CD14-positive monocyte (primary cell): ENCODE data around the gene CRMP1. TPM values are rescaled to one million over a fixed set of nuclear protein-coding genes. Genes with fewer than 3 reads are reported as not detected.

Experiments used
- DNase-seq, 3 donors: peaks; one replicate each; pipeline ENCODE4 v3.0.0-alpha.2; 2011 to 2022
- H2AFZ ChIP-seq: 2 replicates; pipeline ENCODE4 v1.6.0; 2012; ENCODE audit warnings: mild to moderate bottlenecking, low read depth, low read length, inconsistent platforms; ENCODE audit not compliant: insufficient read depth, poor library complexity, severe bottlenecking
- H3K27ac ChIP-seq, 2 donors: 1 replicate in 1 of 2; 2 replicates in 1 of 2; pipeline ENCODE4 v1.5.1; 2012 to 2013; ENCODE audit warnings: low read length in 2 of 2, control low read depth in 1 of 2, inconsistent platforms in 1 of 2, low read depth in 1 of 2, mild to moderate bottlenecking in 1 of 2
- H3K27me3 ChIP-seq, 2 donors: one replicate each; pipeline versions ENCODE4 v1.6.0 to v1.6.1; 2011 to 2013; ENCODE audit warnings: low read length in 2 of 2; ENCODE audit not compliant: control insufficient read depth in 2 of 2, insufficient read depth in 2 of 2
- H3K36me3 ChIP-seq, 2 donors: replicated peaks in 1 of 2; 1 replicate in 1 of 2; 2 replicates in 1 of 2; pipeline versions ENCODE4 v1.5.1 to v1.6.1; 2012 to 2013; ENCODE audit warnings: low read length in 2 of 2, control low read depth in 1 of 2, inconsistent platforms in 1 of 2, mild to moderate bottlenecking in 1 of 2; ENCODE audit not compliant: insufficient read depth in 2 of 2, control insufficient read depth in 1 of 2
- H3K4me1 ChIP-seq, 2 donors: 1 replicate in 1 of 2; 2 replicates in 1 of 2; pipeline versions ENCODE4 v1.5.1 to v1.6.1; 2012 to 2013; ENCODE audit warnings: low read length in 2 of 2, control low read depth in 1 of 2, inconsistent platforms in 1 of 2, mild to moderate bottlenecking in 1 of 2, moderate library complexity in 1 of 2; ENCODE audit not compliant: insufficient read depth in 2 of 2, control insufficient read depth in 1 of 2
- H3K4me2 ChIP-seq: replicated peaks from 2 replicates; pipeline ENCODE3; 2012; ENCODE audit warnings: low read length, moderate library complexity, mild to moderate bottlenecking; ENCODE audit not compliant: poor library complexity, severe bottlenecking; ENCODE audit errors: extremely low read depth
- H3K4me3 ChIP-seq, 3 experiments: fragments of 200-600 bp in 1 of 3; sonication (generic) in 1 of 3; replicated peaks in 1 of 3; 1 replicate in 2 of 3; 2 replicates in 1 of 3; pipeline ENCODE4 v1.5.1; 2011 to 2013; ENCODE audit warnings: low read length in 3 of 3, mild to moderate bottlenecking in 3 of 3, control low read depth in 2 of 3, low read depth in 2 of 3, inconsistent platforms in 1 of 3, moderate library complexity in 1 of 3
- H3K79me2 ChIP-seq: 2 replicates; pipeline ENCODE4 v1.6.0; 2012; ENCODE audit warnings: mild to moderate bottlenecking, control low read depth, inconsistent platforms, low read length, moderate library complexity; ENCODE audit not compliant: insufficient read depth
- H3K9ac ChIP-seq: 2 replicates; pipeline ENCODE4 v1.6.0; 2017; ENCODE audit warnings: low read length, mild to moderate bottlenecking; ENCODE audit not compliant: insufficient read depth, poor library complexity, severe bottlenecking
- H3K9me3 ChIP-seq, 2 donors: replicated peaks in 1 of 2; 1 replicate in 1 of 2; 2 replicates in 1 of 2; pipeline versions ENCODE4 v1.5.1 to v1.6.1; 2012 to 2013; ENCODE audit warnings: low read length in 2 of 2, control low read depth in 1 of 2; ENCODE audit not compliant: control insufficient read depth in 1 of 2, insufficient read depth in 1 of 2
- H4K20me1 ChIP-seq: 2 replicates; pipeline ENCODE4 v1.6.0; 2012; ENCODE audit warnings: mild to moderate bottlenecking, low read length, control low read depth, moderate library complexity; ENCODE audit not compliant: insufficient read depth
- H3K27ac Mint-ChIP-seq, 7 donors: one replicate each; pipeline ENCODE4 v1.8.0; 2020; ENCODE audit warnings: mild to moderate bottlenecking in 7 of 7, mixed read lengths in 7 of 7, moderate library complexity in 6 of 7, inconsistent platforms in 2 of 7
- H3K27me3 Mint-ChIP-seq, 3 donors: one replicate each; pipeline ENCODE4 v1.8.0; 2021 to 2022; ENCODE audit warnings: low read depth in 3 of 3, mild to moderate bottlenecking in 3 of 3, mixed read lengths in 3 of 3, moderate library complexity in 3 of 3, inconsistent platforms in 1 of 3
- H3K36me3 Mint-ChIP-seq, 2 donors: one replicate each; pipeline ENCODE4 v1.8.0; 2020; ENCODE audit warnings: mixed read lengths in 2 of 2, inconsistent platforms in 1 of 2, mild to moderate bottlenecking in 1 of 2
- H3K4me1 Mint-ChIP-seq: one replicate; pipeline ENCODE4 v1.8.0; 2020; ENCODE audit warnings: mild to moderate bottlenecking, mixed read lengths
- H3K4me3 Mint-ChIP-seq, 2 donors: one replicate each; pipeline ENCODE4 v1.8.0; 2020; ENCODE audit warnings: mild to moderate bottlenecking in 2 of 2, mixed read lengths in 2 of 2, moderate library complexity in 1 of 2
- H3K9me3 Mint-ChIP-seq, 7 donors: one replicate each; pipeline ENCODE4 v1.8.0; 2020 to 2022; ENCODE audit warnings: mixed read lengths in 7 of 7, mild to moderate bottlenecking in 6 of 7, moderate library complexity in 6 of 7, inconsistent platforms in 2 of 7
- WGBS: methylation state at CpG from one replicate; pipeline ENCODE4 v1.1.5; 2013; ENCODE audit warnings: missing lambda C conversion rate; ENCODE audit not compliant: insufficient coverage; 5-methylcytosine and 5-hydroxymethylcytosine counted together
- intact Hi-C, 2 donors: fragments of 100-400 bp; cut with micrococcal nuclease; formaldehyde crosslinking; loops; one replicate each; pipeline versions ENCODE4 v1.15.0 to v1.15.1; 2023
- polyA plus RNA-seq, 3 donors: library from polyadenylated mRNA; depleted of rRNA in 1 of 3; unstranded in 2 of 3; stranded (reverse) in 1 of 3; fragments of 300-500 nt in 2 of 3; fragments of >200 nt in 1 of 3; fragmentation: Illumina TruSeq in 2 of 3; gene quantifications; 1 replicate in 2 of 3; 2 replicates in 1 of 3; pipeline ENCODE4 v1.2.3, GENCODE V29; 2012 to 2021
- TF ChIP-seq, protein P1 (sequence below): fragments of 200-600 bp; IDR thresholded peaks from one replicate; pipeline ENCODE4 v1.8.0; 2022; ENCODE audit warnings: antibody characterized with exemption, mild to moderate bottlenecking

The CRMP1 gene
- polyA plus RNA-seq, 3 donors: not detected

DNA sequence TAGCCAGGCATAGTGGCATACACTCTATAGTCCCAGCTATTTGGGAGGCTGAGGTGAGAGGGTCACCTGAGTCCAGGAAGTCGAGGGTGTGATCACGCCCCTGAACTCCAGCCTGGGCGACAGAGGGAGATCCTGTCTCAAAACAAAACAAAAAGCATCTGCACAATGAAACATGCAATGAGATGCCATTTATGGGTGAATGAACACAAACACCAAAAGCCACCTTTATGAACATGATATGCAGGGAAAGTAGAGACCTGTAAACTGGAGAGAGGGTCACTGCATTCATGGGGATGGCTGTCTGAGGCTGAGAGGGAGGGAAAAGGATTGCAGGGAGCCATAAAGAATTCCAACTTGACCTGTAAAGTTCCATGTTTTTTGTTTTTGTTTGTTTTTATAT lies 111.2 kb downstream of the CRMP1 start:
- Histone ChIP-seq H3K4me3 (no peak overlapping the region), H3K9ac (no peak overlapping the region), H2AFZ (no peak overlapping the region), H3K4me2 (no peak overlapping the region), H3K79me2 (no peaks in the 10 kb centered on the region), H4K20me1 (no peaks in the 10 kb centered on the region), H3K36me3 (no peaks in the 10 kb centered on the region), H3K4me1 (no peaks in the 10 kb centered on the region), H3K9me3 (peaks cover 4 to 9% of the 10 kb centered on the region in 2 donors), H3K27ac (no peak overlapping the region), H3K27me3 (no peaks in the 10 kb centered on the region)
- Mint-ChIP-seq H3K9me3 (peaks cover 0 to 9% (median 4%) of the 10 kb centered on the region in 7 donors), H3K36me3 (no peaks in the 10 kb centered on the region), H3K27ac (no peak overlapping the region), H3K4me1 (no peaks in the 10 kb centered on the region), H3K27me3 (peaks cover 0 to 2% (median 0%) of the 10 kb centered on the region in 3 donors), H3K4me3 (no peak overlapping the region)
- TF ChIP-seq, protein P1, sequence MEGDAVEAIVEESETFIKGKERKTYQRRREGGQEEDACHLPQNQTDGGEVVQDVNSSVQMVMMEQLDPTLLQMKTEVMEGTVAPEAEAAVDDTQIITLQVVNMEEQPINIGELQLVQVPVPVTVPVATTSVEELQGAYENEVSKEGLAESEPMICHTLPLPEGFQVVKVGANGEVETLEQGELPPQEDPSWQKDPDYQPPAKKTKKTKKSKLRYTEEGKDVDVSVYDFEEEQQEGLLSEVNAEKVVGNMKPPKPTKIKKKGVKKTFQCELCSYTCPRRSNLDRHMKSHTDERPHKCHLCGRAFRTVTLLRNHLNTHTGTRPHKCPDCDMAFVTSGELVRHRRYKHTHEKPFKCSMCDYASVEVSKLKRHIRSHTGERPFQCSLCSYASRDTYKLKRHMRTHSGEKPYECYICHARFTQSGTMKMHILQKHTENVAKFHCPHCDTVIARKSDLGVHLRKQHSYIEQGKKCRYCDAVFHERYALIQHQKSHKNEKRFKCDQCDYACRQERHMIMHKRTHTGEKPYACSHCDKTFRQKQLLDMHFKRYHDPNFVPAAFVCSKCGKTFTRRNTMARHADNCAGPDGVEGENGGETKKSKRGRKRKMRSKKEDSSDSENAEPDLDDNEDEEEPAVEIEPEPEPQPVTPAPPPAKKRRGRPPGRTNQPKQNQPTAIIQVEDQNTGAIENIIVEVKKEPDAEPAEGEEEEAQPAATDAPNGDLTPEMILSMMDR: no peak
- intact Hi-C loops: no loop called here
- DNase-seq: no peak
- WGBS: 94% methylated on average over 3 of the region's 3 CpGs

DNA sequence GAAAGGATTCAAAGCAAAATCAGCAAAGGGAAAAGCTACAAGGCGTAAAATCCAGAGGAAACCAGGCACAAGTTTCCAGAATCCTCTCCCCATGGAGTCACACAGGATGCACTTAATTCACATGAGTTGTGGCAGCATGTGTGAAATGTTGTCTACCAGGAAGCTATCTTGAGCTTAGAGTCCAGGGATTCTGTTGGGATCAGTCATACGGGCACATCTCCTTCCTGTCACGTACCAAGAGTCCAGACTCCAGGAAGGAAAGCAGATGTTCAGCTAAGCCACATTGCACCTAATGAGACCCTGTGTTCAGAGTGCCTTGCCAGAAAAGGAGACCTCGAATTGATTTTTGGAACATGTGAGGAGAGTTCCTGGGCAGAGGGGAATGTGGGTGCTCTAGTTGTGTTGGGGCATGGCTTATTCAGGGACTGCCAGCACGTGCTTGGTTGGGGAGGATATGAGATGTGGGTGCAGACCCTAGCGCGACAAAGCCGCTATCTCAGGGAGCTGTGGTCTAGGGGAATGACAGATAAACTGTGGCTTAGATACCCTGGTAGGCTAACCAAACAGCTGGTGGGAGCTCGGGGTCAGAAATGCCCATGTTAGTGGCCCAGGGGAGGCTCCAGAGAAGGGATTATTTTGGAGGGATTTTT lies 111.9 kb downstream of the CRMP1 start:
- no peaks in the 10 kb centered on the region for H3K79me2 ChIP-seq
- peak overlapping the region in 1 of 7 donors; percentile 4 for H3K27ac Mint-ChIP-seq
- DNase-seq: no peak
- no peaks in the 10 kb centered on the region for H3K27me3 ChIP-seq
- no peaks in the 10 kb centered on the region for H3K36me3 ChIP-seq
- TF ChIP-seq, protein P1: no peak
- H4K20me1 ChIP-seq: no peaks in the 10 kb centered on the region
- H3K9ac ChIP-seq: no peak overlapping the region
- peaks cover 4 to 15% of the 10 kb centered on the region in 2 donors for H3K9me3 ChIP-seq
- no peaks in the 10 kb centered on the region for H3K4me1 Mint-ChIP-seq
- H2AFZ ChIP-seq: no peak overlapping the region
- peaks cover 0 to 2% (median 0%) of the 10 kb centered on the region in 3 donors for H3K27me3 Mint-ChIP-seq
- no peaks in the 10 kb centered on the region for H3K36me3 Mint-ChIP-seq
- intact Hi-C loops: no loop called here
- WGBS: 89% methylated on average over 9 of the region's 9 CpGs
- no peak overlapping the region for H3K27ac ChIP-seq
- H3K4me3 Mint-ChIP-seq: no peak overlapping the region
- no peak overlapping the region for H3K4me3 ChIP-seq
- no peak overlapping the region for H3K4me2 ChIP-seq
- no peaks in the 10 kb centered on the region for H3K4me1 ChIP-seq
- H3K9me3 Mint-ChIP-seq: peaks cover 3 to 16% (median 8%) of the 10 kb centered on the region in 7 donors
